ENCODE results near the gene FHAD1. TPM values are rescaled to one million over a fixed set of nuclear protein-coding genes. Genes with fewer than 3 reads are reported as not detected.

FHAD1 gene
- total and polyA plus RNA-seq, 2 experiments from 2014 or later = 0.24 to 0.74 TPM

- no peaks in the 10 kb centered on the region for H3K4me1 ChIP-seq (ENCODE audit: low read depth)
- no peak for TF ChIP-seq CTCF (IDR thresholded peaks at IDR 0.05; ENCODE audit: low read depth, low read length)
- H3K4me3 ChIP-seq = no peak overlapping the region
Observed at GRCh38 chr1:15420853-15421465, 173.9 kb downstream of the FHAD1 start.

GRCh38 chr1:15422871-15423270 lies 175.8 kb downstream of the FHAD1 start:
- Histone ChIP-seq H3K9me3 (ENCODE audit: low read depth) (no peaks in the 10 kb centered on the region), H3K4me1 (ENCODE audit: low read depth) (no peaks in the 10 kb centered on the region), H3K27ac (no peak overlapping the region), H3K36me3 (no peaks in the 10 kb centered on the region), H3K4me3 (no peak overlapping the region), H3K27me3 (no peaks in the 10 kb centered on the region)
- TF ChIP-seq CTCF (IDR thresholded peaks at IDR 0.05; ENCODE audit: low read depth, low read length) = no peak
- no peak for DNase-seq (ENCODE audit: low read depth in 1 of 2, low spot score in 1 of 2)

More at GRCh38 chr1:15420853-15421465, 173.9 kb downstream of the FHAD1 start:
- Histone ChIP-seq H3K27me3 (no peaks in the 10 kb centered on the region), H3K36me3 (no peaks in the 10 kb centered on the region), H3K27ac (no peak overlapping the region), H3K9me3 (ENCODE audit: low read depth) (no peaks in the 10 kb centered on the region)
- no peak for DNase-seq (ENCODE audit: low read depth in 1 of 2, low spot score in 1 of 2)

- Histone ChIP-seq H3K36me3 (no peaks in the 10 kb centered on the region), H3K4me1 (ENCODE audit: low read depth) (no peaks in the 10 kb centered on the region)
- no peak for TF ChIP-seq CTCF (IDR thresholded peaks at IDR 0.05; ENCODE audit: low read depth, low read length)
Observed at GRCh38 chr1:15423355-15424077, 176.5 kb downstream of the FHAD1 start.

GRCh38 chr1:15424146-15424667 lies 177.2 kb downstream of the FHAD1 start:
- Histone ChIP-seq H3K4me3 (no peak overlapping the region), H3K9me3 (ENCODE audit: low read depth) (no peaks in the 10 kb centered on the region), H3K36me3 (no peaks in the 10 kb centered on the region), H3K27ac (no peak overlapping the region), H3K27me3 (no peaks in the 10 kb centered on the region), H3K4me1 (ENCODE audit: low read depth) (no peaks in the 10 kb centered on the region)
- DNase-seq (ENCODE audit: low read depth in 1 of 2, low spot score in 1 of 2) = no peak
- TF ChIP-seq CTCF (IDR thresholded peaks at IDR 0.05; ENCODE audit: low read depth, low read length) = no peak

More at GRCh38 chr1:15423355-15424077, 176.5 kb downstream of the FHAD1 start:
- Histone ChIP-seq H3K4me3 (no peak overlapping the region), H3K9me3 (ENCODE audit: low read depth) (no peaks in the 10 kb centered on the region), H3K27me3 (no peaks in the 10 kb centered on the region), H3K27ac (no peak overlapping the region)
- DNase-seq (ENCODE audit: low read depth in 1 of 2, low spot score in 1 of 2) = no peak

- Histone ChIP-seq H3K27me3 (no peaks in the 10 kb centered on the region), H3K4me3 (no peak overlapping the region), H3K9me3 (ENCODE audit: low read depth) (no peaks in the 10 kb centered on the region), H3K27ac (no peak overlapping the region), H3K36me3 (no peaks in the 10 kb centered on the region), H3K4me1 (ENCODE audit: low read depth) (no peaks in the 10 kb centered on the region)
- no peak for TF ChIP-seq CTCF (IDR thresholded peaks at IDR 0.05; ENCODE audit: low read depth, low read length)
- DNase-seq (ENCODE audit: low read depth in 1 of 2, low spot score in 1 of 2) = no peak
Observed at GRCh38 chr1:15424981-15425380, 178.0 kb downstream of the FHAD1 start.

All from cardiac muscle cell (in vitro differentiated cells and primary cell).